ENCODE measurements around the gene MRPS35.
"Not testable (repeated sequence)": the region's sequence is repeated elsewhere in the genome, so short reads cannot be mapped to it uniquely, and the experiment has no call there.

MRPS35 gene

DNA sequence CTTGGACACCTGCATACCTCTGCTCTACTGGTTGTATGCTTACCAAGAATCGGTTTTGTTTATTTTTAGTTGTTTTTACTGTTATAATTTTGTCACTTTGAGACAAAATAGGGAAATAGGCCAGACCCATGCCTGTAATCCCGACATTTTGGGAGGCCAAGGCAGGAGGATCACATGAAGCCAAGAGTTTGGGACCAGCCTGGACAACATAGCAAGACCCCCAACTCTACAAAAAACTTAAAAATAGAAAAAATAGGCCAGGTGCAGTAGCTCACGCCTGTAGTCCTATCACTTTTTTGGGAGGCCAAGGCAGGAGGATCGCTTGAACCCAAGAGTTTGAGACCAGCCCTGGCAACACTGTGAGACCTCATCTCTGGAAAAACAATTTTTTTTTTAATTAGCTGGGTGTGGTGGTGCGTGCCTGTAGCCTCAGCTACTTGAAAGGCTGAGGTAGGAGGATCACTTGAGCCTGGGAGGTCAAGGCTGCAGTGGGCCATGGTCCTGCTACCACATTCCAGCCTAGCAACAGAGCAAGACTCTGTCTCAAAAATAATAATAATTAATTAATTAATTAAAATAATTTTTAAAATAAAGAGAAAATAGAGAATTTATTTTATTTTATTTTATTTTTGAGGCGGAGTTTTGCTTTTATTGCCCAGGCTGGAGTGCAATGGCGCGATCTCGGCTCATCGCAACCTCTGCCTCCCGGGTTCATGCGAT is 1.3 kb upstream of the MRPS35 start:
- no peak for DNase-seq

DNA sequence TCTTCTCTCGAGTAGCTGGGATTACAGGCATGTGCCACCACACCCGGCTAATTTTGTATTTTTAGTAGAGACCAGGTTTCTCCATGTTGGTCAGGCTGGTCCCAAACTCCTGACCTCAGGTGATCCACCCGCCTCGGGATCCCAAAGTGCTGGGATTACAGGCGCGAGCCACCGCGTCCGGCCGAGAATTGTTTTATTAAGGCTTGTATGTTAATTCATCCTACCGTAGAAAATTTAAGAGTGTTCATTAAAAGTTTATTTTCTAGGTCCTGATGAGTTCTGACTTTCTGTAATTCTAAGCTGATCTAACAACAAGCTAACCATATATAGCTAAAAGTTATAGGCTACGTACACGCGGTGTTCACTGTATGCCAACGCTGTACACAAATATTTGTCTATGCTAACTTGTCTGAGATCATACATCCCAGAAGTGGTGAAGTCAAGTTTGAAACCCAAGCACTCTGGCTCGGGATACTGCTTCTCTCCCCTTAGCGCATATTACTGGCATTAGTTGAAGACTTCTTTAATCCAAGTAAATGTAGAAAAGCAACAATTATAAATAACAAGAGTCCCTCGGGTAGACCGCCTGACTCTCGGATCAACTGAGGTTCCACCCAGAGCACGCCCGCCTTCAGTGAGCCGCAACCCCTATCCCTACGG is 570 bp upstream of the MRPS35 start:
- DNase-seq = no peak

- DNase-seq = no peak
Observed at GRCh38 chr12:27711317-27711682, 668 bp downstream of the MRPS35 start.

DNA sequence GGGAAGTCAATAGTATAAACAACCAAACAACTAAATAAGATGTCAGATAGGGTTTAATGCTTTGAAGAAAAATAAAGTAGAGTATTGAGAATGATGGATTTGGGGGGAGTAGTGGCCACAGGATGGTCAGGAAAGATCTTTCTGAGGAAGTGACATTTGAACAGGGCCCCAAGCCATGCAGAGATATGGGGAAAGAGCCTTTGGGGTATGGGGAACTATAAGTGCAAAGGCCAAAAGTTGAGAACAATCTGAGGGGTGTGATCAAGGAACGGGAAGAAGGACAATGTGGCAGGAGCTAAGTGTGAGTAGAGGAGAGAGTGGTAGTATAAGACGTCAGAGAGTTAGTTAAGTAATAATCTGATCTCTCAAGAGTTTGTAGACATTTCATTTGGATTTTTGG is 1.3 kb downstream of the MRPS35 start:
- no peak for DNase-seq

DNA sequence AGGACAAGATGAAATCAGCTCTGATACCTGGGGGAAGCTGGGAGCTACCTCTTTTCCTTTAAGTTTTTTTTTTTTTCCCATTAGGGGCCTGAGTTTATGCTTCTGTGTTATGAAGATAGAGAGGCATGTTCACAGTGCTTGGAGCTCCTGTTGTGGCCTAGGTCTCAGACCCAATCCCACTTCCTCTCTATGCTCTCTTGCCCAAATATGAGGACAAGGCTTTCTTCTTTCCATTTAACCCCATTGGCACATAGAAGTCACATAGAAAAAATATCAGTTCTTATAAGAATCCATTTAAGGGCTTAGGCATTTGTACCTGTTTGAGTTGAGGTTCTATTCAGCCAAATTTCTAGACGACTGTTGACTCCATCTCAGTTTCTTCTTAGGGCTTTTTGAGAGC is 12.6 kb downstream of the MRPS35 start:
- no peak for DNase-seq

GRCh38 chr12:27730097-27730588 is 19.5 kb downstream of the MRPS35 start:
- no peak for DNase-seq

DNA sequence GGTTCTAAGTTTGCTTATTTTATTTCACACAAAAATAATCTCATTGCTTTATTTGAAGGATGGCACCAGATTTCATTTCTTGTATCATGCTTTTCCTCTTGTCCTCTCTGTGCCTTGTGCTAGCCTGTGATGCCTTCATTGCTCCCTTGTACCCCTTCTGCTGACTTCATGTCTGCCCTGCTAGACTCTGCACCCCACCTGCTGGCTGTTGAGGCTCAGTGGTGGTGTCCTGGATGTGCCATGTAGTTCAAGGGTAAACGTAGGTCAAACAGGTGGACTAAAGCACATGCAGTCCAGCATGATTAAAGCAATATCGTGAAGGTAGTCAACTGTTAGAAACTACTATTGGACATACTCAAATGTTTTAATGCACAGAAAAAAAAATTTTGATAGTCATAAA is 21.6 kb downstream of the MRPS35 start:
- no peak for DNase-seq

- DNase-seq = no peak
Observed at GRCh38 chr12:27733052-27733656, 22.5 kb downstream of the MRPS35 start.

- DNase-seq = no peak
Observed at GRCh38 chr12:27733791-27734190, 23.2 kb downstream of the MRPS35 start.

DNA sequence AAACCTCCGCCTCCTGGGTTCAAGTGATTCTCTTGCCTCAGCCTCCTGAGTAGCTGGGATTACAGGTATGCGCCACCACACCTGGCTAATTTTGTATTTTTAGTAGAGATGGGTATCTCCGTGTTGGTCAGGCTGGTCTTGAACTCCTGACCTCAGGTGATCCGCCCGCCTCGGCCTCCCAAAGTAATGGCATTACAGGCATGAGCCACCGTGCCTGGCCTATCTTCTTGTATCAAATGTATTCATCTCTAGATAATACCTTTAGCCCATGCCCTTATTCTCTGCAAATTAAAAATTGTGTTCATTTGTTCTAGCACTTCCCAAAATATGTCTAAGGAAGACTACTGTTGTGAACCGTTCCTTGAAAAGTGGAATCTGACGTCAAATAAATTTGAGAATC is 23.7 kb downstream of the MRPS35 start:
- DNase-seq = not testable (repeated sequence)

- no peak for DNase-seq
Observed at GRCh38 chr12:27743601-27744000, 33.0 kb downstream of the MRPS35 start.

- not testable (repeated sequence) for DNase-seq
Observed at GRCh38 chr12:27745734-27746133, 35.1 kb downstream of the MRPS35 start.

DNA sequence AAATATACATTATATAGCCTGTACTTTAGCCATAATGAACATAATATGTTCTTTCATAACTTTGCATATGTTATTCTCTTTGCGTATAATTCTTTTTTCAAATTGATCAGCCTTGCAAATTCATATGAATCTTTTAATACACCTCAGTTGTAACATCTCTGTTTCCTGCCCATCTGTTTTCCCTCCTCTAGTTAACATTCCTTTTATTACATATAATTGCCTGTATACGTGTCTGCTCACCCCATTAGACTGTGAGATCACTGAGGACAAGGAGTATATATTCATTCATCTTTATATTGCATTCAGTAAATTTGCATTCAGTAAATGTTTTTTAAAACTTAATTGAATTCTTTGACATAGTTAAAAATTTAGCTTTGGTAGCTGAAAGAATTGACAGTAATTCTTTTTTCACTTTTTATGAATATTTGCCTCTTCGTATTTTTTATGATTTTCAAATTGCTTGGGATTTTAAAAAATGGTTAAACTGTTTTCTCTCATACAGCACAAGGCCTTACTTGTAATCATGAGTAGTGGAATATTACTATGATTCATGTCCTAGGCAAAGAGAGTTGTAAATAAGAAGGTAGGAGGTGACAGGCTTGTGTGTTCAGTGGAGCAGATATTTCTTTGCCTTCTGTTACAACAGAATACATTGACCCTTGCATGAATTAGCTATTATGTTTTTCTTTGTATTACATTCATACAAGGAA is 36.6 kb downstream of the MRPS35 start:
- no peak for DNase-seq

DNA sequence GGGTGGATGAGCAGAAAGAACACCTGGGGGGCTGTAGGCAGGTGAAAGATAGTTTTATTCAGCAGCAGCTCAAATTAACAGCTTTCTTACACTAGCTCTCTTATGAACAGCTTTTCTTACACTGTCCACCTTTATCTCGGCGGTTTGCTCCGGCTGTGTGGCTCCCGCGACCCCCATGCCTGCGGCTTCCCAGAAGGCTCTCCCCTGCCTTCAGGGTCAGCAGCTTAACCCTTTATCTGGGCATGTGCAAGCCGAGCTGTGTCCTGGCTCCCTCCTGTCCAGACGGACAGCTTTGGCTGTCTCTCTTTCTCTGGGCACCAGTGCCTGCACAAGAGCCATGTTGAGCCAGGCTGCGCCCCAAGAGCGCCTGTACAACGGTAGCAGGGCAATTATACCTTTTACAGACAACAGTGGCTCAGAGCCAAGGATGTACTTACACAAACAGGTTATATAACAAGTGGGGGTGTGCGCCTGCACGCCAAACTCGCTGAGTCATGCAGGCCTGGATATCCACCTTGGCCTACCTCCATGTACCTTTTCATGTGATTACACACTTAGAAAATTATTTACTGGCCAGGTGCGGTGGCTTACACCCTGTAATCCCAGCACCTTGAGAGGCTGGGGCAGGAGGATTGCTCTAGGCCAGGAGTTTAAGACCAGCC is 40.9 kb downstream of the MRPS35 start:
- DNase-seq = no peak

GRCh38 chr12:27754795-27755194 is 44.2 kb downstream of the MRPS35 start:
- DNase-seq = no peak

DNA sequence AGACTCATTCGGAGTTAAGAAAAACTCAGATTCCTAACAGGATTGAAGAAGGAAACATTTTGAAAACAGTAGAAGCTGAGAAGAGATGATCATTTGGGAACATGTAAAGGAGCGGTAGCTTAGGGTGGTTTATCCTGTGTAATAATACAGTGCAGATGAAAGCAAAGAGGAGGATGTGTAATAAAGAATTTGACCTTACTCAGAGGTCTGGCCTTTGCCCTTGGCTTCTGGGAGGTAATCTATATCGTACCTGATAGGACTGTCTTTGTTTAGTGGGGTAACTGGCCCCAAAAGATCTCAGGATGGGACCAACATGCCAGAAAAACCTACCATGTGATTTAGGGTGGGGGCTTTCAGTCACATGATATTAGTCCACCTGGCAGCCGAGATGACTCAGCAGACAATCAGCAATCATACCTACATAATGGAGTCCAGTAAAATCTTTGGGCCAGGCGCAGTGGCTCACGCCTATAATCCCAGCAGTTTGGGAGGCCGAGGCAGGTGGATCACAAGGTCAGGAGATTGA is 46.1 kb downstream of the MRPS35 start:
- no peak for DNase-seq

- DNase-seq = peak; percentile 12
Observed at GRCh38 chr12:27762757-27763156, 52.1 kb downstream of the MRPS35 start.

GRCh38 chr12:27766587-27766986 is 56.0 kb downstream of the MRPS35 start:
- no peak for DNase-seq

DNA sequence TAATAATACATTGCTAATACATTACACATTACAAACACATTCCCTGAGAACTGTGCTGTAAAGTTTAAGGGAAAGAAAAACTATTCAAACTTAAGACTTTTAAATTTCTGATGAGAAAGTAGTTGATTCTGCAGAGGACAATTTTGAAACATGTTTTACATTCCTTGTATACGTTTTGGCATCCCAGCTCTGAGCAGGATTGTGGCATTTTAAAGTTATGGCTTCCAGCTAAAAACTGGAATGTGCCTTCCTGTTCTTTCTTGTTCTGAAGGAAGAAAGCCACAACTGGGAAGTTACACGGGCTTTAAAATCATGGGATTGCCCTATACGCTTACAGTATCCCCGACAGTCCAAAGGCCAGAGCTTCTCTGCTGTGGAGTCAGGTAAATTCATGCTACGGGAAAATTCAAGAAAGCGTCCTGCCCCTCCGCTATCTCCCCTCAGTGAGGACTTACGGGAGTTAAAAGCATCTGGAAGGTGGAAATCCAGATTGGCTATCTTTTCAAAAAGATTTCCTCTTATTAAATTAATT is 58.6 kb downstream of the MRPS35 start:
- DNase-seq = no peak

- DNase-seq = no peak
Observed at GRCh38 chr12:27771481-27772327, 61.1 kb downstream of the MRPS35 start.

- DNase-seq = no peak
Observed at GRCh38 chr12:27772328-27773049, 61.9 kb downstream of the MRPS35 start.

Measured in stimulated activated CD4-positive, alpha-beta T cell treated with anti-CD3 and anti-CD28 coated beads, Interleukin-1b, Interleukin-23, amount 100 ng/mL, for 48 hours (primary cell).